GM10248 (cell line): ENCODE data around the gene DGKD.

ENCODE experiments used
- CTCF ChIA-PET: fragments of 300-600 bp; sonication (Branson Sonifier 250); formaldehyde crosslinking; extraction: SDS; loops from one replicate; lab custom pipeline; 2021; ENCODE audit warnings: antibody characterized with exemption; lab: Yijun Ruan, JAX
- POLR2A ChIA-PET: fragments of 350-650 bp; sonication (Branson Sonifier 250); formaldehyde crosslinking; extraction: SDS; loops from one replicate; lab custom pipeline; 2020; ENCODE audit warnings: antibody characterized with exemption; lab: Yijun Ruan, JAX
- DNase-seq: peaks from one replicate; pipeline ENCODE4 v3.0.0; 2012; ENCODE audit errors: extremely low spot score
- CTCF ChIP-seq: IDR thresholded peaks from 2 replicates; pipeline ENCODE4 v1.5.1; 2012; ENCODE audit warnings: mild to moderate bottlenecking, low read depth; ENCODE audit errors: extremely low read depth, missing control alignments, control extremely low read depth

The DGKD gene

GRCh38 chr2:233453916-233454315 is 99.6 kb downstream of the DGKD start:
- TF ChIP-seq CTCF = no peak
- CTCF ChIA-PET = interaction anchor here (1.1 to 1.7 kb wide), 3 partner anchors 11 to 50 kb away, joined by 3 to 4 read pairs (median 3); no protein-coding TSS in a partner anchor
- DNase-seq = no peak
- POLR2A ChIA-PET = no interaction called here

GRCh38 chr2:233455006-233455405 is 100.7 kb downstream of the DGKD start:
- CTCF ChIA-PET = interaction anchor here (1.0 to 5.1 kb wide), 2 partner anchors 11 to 35 kb away, joined by 3 to 24 read pairs; no protein-coding TSS in a partner anchor
- POLR2A ChIA-PET = no interaction called here

GRCh38 chr2:233455491-233455890 is 101.2 kb downstream of the DGKD start:
- DNase-seq = no peak
- POLR2A ChIA-PET = no interaction called here
- TF ChIP-seq CTCF = no peak
- CTCF ChIA-PET = interaction anchor here (1.0 to 5.1 kb wide), 2 partner anchors 11 to 36 kb away, joined by 3 to 24 read pairs; no protein-coding TSS in a partner anchor

More at GRCh38 chr2:233455006-233455405, 100.7 kb downstream of the DGKD start:
- no peak for TF ChIP-seq CTCF
- no peak for DNase-seq

- no peak for DNase-seq
- ChIA-PET POLR2A (no interaction called here), CTCF (interaction anchor here (1.2 to 5.1 kb wide), 2 partner anchors 12 to 20 kb away, joined by 3 to 24 read pairs; no protein-coding TSS in a partner anchor)
- no peak for TF ChIP-seq CTCF
Measured at GRCh38 chr2:233456111-233456510, 101.8 kb downstream of the DGKD start.

- no peak for DNase-seq
- ChIA-PET POLR2A (no interaction called here), CTCF (interaction anchor here (1.1 to 5.1 kb wide), 4 partner anchors 8 to 52 kb away, joined by 3 to 24 read pairs (median 4); no protein-coding TSS in a partner anchor)
- TF ChIP-seq CTCF = no peak
Measured at GRCh38 chr2:233456934-233457333, 102.6 kb downstream of the DGKD start.

- ChIA-PET POLR2A (no interaction called here), CTCF (interaction anchor here (1.1 to 5.1 kb wide), 3 partner anchors 9 to 53 kb away, joined by 4 to 24 read pairs (median 5); no protein-coding TSS in a partner anchor)
- TF ChIP-seq CTCF = no peak
- no peak for DNase-seq
Measured at GRCh38 chr2:233457356-233457755, 103.1 kb downstream of the DGKD start.
